ENCODE measurements around the gene NDUFB7. TPM values are rescaled to one million over a fixed set of nuclear protein-coding genes. Genes with fewer than 3 reads are reported as not detected.
A peak's percentile ranks its signal among the peaks of the same experiment; 100 is the strongest.
"Not testable (repeated sequence)": the region's sequence is repeated elsewhere in the genome, so short reads cannot be mapped to it uniquely, and the experiment has no call there.

The NDUFB7 gene
- total RNA-seq, 6 experiments from 2014 or later = 81.7 to 275 (median 112) TPM

DNA sequence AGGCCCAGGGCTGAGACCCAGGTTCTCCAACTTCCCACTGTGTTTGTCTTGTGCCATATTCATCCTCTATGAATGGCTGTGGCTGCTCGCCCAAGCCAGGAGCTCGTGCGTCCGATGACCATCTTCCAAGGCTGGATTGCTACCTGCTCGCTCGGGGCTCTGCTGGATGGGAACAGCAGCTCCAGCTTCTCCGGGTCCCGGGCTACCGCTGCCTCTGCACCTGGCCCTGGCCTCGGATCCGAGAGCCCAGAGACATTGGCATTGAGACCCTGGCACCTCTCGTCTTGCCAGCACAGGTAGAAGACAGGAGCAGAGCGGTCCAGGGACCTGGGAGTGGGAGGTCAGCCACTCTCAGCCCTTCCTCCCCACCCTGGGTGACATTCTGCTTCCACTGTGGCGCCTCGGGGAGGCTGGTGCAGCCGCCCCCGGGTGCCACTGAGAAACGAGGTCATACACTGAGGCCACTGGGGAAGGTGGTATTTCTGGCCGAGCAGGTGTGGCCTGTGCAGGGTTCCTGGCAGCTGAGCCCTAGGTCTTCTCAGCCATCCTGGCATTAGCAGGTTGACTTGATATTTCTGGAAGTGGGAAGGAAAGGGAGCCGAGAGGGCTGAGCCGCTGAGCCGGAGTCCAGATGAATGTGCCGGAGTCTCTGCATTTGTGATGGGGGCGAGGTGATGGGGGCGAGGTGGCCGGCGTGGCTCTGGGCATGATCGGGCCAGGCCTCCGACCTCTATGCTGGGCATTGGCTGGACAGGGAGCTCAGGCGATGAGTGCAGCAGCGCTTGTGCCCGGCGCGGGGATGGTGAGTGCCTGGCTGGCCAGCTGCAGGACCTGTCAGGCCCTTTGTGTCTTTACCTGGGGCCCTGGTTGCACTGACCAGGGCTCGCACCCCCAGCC, 18.6 kb downstream of the NDUFB7 start:
- H3K27me3 ChIP-seq = no peaks in the 10 kb centered on the region
- no peaks in the 10 kb centered on the region for H3K9me3 ChIP-seq
- ATAC-seq = no peak
- TF ChIP-seq POLR2A (IDR thresholded peaks at IDR 0.05) = no peak
- TF ChIP-seq, protein P1, sequence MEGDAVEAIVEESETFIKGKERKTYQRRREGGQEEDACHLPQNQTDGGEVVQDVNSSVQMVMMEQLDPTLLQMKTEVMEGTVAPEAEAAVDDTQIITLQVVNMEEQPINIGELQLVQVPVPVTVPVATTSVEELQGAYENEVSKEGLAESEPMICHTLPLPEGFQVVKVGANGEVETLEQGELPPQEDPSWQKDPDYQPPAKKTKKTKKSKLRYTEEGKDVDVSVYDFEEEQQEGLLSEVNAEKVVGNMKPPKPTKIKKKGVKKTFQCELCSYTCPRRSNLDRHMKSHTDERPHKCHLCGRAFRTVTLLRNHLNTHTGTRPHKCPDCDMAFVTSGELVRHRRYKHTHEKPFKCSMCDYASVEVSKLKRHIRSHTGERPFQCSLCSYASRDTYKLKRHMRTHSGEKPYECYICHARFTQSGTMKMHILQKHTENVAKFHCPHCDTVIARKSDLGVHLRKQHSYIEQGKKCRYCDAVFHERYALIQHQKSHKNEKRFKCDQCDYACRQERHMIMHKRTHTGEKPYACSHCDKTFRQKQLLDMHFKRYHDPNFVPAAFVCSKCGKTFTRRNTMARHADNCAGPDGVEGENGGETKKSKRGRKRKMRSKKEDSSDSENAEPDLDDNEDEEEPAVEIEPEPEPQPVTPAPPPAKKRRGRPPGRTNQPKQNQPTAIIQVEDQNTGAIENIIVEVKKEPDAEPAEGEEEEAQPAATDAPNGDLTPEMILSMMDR (IDR thresholded peaks at IDR 0.05) = no peak
- WGBS (ENCODE audit: insufficient coverage, low coverage, low lambda C conversion rate, missing lambda C conversion rate) = 87% methylated on average over 9 of the region's 35 CpGs
- H3K4me1 ChIP-seq = peaks cover 0 to 58% (median 11%) of the 10 kb centered on the region in 4 donors
- H3K4me3 ChIP-seq = no peak overlapping the region
- peak overlapping the region; percentile 38 to 77 (median 76) for H3K27ac ChIP-seq
- H3K36me3 ChIP-seq = peaks cover 0 to 5% (median 0%) of the 10 kb centered on the region in 4 donors
- no peak for DNase-seq
- intact Hi-C loops (cut with DNase I) = loop anchor here in 1 of 2 donors (10.0 kb wide), 1 partner anchor 48 kb away; no protein-coding TSS in a partner anchor

DNA sequence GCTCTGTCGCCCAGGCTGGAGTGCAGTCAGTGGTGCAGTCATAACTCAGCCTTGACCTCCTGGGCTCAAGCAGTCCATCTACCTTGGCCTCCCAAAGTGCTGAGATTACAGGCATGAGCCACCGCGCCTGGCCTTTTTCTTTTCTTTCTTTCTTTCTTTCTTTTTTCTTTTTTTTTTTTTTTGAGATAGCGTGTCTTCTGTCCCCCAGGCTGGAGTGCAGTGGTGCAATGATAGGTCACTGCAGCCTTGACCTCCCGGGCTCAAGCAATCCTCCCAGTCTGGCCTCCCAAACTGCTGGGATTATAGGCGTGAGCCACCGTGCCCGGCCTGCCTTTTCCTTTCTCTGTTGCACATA, 19.9 kb downstream of the NDUFB7 start:
- not testable (repeated sequence) for H3K27ac ChIP-seq, H3K36me3 ChIP-seq, H3K4me3 ChIP-seq, ATAC-seq, H3K27me3 ChIP-seq, H3K9me3 ChIP-seq, DNase-seq
- 73% methylated on average over 5 of the region's 8 CpGs for WGBS (ENCODE audit: insufficient coverage, low coverage, low lambda C conversion rate, missing lambda C conversion rate)
- peaks cover 0 to 57% (median 11%) of the 10 kb centered on the region in 4 donors for H3K4me1 ChIP-seq
- intact Hi-C loops (cut with DNase I) = loop anchor here in 1 of 2 donors (10.0 kb wide), 1 partner anchor 47 kb away; no protein-coding TSS in a partner anchor

DNA sequence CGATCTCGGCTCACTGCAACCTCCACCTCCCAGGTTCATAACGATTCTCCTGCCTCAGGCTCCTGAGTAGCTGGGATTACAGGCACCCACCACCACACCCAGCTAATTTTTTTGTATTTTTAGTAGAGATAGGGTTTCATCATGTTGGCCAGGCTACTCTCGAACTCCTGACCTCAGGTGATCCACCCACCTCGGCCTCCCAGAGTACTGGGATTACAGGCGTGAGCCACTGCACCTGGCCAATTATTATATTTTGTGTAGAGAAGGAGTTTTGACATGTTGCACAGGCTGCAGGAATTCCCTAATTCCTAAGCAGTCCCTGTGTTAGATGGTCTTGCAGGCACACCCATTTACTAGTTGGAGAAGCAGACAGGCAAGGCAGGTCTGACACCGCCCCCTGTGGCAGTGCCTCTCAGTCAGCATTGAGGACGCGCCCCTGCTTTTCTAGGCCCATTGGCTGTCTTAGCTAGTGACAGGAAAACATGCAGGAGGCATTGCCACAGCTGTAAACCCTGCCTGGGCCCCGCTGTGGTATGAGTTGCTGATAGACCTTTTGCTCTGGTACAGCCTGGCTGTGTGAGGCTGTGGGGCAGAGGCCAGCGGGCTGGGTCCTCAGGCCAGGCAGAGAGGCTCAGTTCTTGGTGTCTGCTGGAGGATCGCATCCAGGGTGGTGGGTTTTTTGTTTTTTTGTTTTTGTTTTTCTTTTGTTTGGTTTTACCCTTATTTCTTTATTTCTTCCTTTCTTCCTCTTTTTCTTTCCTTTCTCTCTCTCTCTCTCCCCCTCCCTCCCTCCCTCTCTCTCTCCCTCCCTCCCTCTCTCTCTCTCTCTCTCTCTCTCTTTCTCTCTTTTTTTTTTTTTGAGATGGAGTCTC, 20.5 kb downstream of the NDUFB7 start:
- intact Hi-C loops (cut with DNase I) = loop anchor here in 1 of 2 donors (10.0 kb wide), 1 partner anchor 47 kb away; no protein-coding TSS in a partner anchor
- not testable (repeated sequence) for H3K27me3 ChIP-seq, H3K9me3 ChIP-seq, H3K4me3 ChIP-seq, H3K36me3 ChIP-seq
- peak in 1 of 3 donors; percentile 56 for DNase-seq
- peak in 3 of 4 donors; percentile 2 to 12 (median 2) for ATAC-seq
- Histone ChIP-seq H3K27ac (peak overlapping the region in 1 of 3 donors; percentile 24), H3K4me1 (peaks cover 0 to 51% (median 11%) of the 10 kb centered on the region in 4 donors)
- TF ChIP-seq, protein P1 (IDR thresholded peaks at IDR 0.05) = peak in 1 of 4 donors; percentile 8
- 61% methylated on average over 7 of the region's 12 CpGs for WGBS (ENCODE audit: insufficient coverage, low coverage, low lambda C conversion rate, missing lambda C conversion rate)

DNA sequence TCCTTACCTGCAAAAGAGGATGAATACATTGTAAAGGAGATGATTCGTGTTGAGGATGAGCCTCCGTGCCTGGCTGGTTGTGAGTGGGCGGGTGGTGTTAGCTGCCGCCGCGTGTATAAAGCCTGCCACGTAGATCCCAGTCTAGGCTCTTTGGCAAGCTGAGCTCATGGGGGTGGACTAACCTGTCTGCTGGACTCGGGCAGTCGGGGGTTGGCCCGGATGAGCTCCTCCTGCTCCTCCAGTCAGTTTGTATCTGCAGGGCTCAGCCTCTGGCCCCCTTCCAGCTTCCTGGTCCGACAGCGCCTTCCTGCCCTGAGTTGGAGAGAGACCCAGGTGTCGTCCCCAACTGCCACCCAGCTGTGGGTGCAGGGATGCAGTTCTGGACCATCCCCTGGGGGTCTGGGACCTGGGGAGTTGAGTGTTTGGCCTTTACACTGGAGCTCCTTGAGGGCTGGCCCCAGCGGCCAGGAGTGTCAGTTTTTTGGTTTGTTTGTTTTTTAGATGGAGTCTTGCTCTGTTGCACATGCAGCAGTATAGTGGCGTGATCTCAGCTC, 21.6 kb downstream of the NDUFB7 start:
- intact Hi-C loops (cut with DNase I) = loop anchor here in 1 of 2 donors (10.0 kb wide), 1 partner anchor 45 kb away; no protein-coding TSS in a partner anchor
- WGBS (ENCODE audit: insufficient coverage, low coverage, low lambda C conversion rate, missing lambda C conversion rate) = 30% methylated on average over 10 of the region's 15 CpGs
- ATAC-seq = peak; percentile 50 to 78 (median 58)
- no peak overlapping the region for H3K4me3 ChIP-seq
- peak overlapping the region in 1 of 3 donors; percentile 24 for H3K27ac ChIP-seq
- TF ChIP-seq POLR2A (IDR thresholded peaks at IDR 0.05) = no peak
- TF ChIP-seq, protein P1 (IDR thresholded peaks at IDR 0.05) = no peak
- H3K27me3 ChIP-seq = no peaks in the 10 kb centered on the region
- DNase-seq = peak; percentile 84 to 92 (median 86)
- H3K4me1 ChIP-seq = peaks cover 0 to 50% (median 11%) of the 10 kb centered on the region in 4 donors
- H3K36me3 ChIP-seq = peaks cover 0 to 5% (median 0%) of the 10 kb centered on the region in 4 donors
- no peaks in the 10 kb centered on the region for H3K9me3 ChIP-seq
